Subcutaneous adipose tissue (tissue), 4 donors: ENCODE measurements around the gene NDUFB1. TPM values are rescaled to one million over a fixed set of nuclear protein-coding genes. Genes with fewer than 3 reads are reported as not detected.

Source experiments
- total RNA-seq, 4 donors: library from RNA; depleted of rRNA; stranded (reverse); fragments of >200 nt; gene quantifications; one replicate each; pipeline ENCODE4 v1.1.0, GENCODE V29; 2016
- TF ChIP-seq, protein P1 (sequence below): fragments of 450-650 bp; IDR thresholded peaks from one replicate; pipeline ENCODE4 v1.5.1; 2016; ENCODE audit warnings: low read depth, mild to moderate bottlenecking, control low read depth, antibody characterized with exemption, moderate library complexity

NDUFB1 gene
- total RNA-seq, 4 donors from 2014 or later: 64.2 to 709 (median 213) TPM

DNA sequence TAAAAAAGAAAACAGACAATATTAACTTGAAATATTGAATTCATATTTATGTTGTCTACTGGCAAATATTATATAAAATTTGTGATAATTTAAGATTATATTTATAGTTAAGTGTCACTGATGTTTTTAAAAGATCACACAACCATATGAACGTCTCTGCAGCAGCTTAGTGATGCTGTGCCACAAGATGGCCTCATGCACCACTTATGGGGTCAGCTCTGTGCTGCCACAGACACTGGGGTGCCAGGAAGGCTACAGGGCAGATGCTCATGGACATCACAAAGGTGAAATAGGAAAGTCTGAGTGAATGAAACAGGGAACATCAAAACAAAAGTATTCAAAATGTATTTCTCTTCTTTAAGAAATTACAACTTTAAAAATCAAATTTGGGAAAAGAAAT lies 28.2 kb downstream of the NDUFB1 start:
- TF ChIP-seq, protein P1, sequence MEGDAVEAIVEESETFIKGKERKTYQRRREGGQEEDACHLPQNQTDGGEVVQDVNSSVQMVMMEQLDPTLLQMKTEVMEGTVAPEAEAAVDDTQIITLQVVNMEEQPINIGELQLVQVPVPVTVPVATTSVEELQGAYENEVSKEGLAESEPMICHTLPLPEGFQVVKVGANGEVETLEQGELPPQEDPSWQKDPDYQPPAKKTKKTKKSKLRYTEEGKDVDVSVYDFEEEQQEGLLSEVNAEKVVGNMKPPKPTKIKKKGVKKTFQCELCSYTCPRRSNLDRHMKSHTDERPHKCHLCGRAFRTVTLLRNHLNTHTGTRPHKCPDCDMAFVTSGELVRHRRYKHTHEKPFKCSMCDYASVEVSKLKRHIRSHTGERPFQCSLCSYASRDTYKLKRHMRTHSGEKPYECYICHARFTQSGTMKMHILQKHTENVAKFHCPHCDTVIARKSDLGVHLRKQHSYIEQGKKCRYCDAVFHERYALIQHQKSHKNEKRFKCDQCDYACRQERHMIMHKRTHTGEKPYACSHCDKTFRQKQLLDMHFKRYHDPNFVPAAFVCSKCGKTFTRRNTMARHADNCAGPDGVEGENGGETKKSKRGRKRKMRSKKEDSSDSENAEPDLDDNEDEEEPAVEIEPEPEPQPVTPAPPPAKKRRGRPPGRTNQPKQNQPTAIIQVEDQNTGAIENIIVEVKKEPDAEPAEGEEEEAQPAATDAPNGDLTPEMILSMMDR: no peak

DNA sequence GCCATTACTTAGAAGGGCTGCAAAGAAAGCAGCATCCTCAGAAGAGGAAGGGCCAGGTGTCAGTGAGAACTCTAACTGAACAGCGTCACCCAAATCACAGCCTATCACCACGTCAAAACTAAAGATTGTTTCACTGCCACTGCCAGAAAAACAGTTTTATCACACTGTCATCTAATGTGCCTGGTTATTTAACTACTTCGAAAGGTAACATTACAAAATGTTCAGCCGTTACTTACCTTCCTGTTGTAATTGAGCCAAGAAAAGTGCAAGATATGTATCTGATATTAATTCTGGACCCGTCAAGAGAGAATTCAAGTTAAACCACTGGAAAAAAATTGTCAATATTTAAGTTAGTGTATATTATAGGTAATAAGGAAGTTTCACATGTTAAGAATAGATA lies 33.0 kb downstream of the NDUFB1 start:
- TF ChIP-seq, protein P1: no peak

DNA sequence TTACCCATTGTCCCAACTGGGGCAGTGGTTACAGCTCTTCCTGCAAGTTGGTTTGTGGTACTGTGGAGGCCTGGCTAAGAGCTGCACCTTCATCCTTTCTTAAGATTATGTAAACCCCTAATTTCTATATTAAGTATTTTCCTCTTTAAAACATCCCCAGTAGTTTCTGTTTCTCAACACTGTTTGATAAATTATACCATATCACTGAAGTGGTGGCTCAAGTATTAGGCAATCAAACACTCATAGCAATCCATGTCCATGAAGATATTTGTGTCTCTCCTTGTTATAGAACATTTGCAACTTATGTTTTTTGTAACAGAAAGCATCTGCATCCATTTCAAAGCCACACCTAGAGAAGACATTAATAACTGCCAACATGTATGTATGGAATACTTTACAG lies 47.0 kb downstream of the NDUFB1 start:
- TF ChIP-seq, protein P1: no peak

Other genes starting within 250 kb of the NDUFB1 start
- 100 to 1,000 TPM; 108 to 158 (median 142) TPM for gene FBLN5, start 174.0 kb downstream of the NDUFB1 start, total RNA-seq
- 10 to 100 TPM; 34.7 to 65.9 (median 51.1) TPM for gene TRIP11, start 81.6 kb downstream of the NDUFB1 start, total RNA-seq
- gene ATXN3, start 15.1 kb downstream of the NDUFB1 start, total RNA-seq: 10 to 100 TPM; 37.7 to 58.4 (median 47.6) TPM
- gene CPSF2, start 263 bp upstream of the NDUFB1 start, total RNA-seq: 10 to 100 TPM; 19.6 to 32.5 (median 20.9) TPM
- gene SLC24A4, start 201.5 kb upstream of the NDUFB1 start, total RNA-seq: 1 to 10 TPM in 3 of 4 donors, under 1 TPM in 1; 0.75 to 1.9 (median 1.4) TPM